HG02588 (cell line): Measurements from ENCODE around the gene CTBP2.
"Not testable (repeated sequence)": the region's sequence is repeated elsewhere in the genome, so short reads cannot be mapped to it uniquely, and the experiment has no call there.

ENCODE experiments used
- ATAC-seq: cut with Tn5 transposase; IDR thresholded peaks from one replicate; pipeline ENCODE4 v1.9.1; 2021; ENCODE audit warnings: mild to moderate bottlenecking, moderate library complexity; ENCODE audit not compliant: unreplicated experiment

The CTBP2 gene

GRCh38 chr10:125076121-125076825, 84.1 kb downstream of the CTBP2 start:
- ATAC-seq: no peak

- no peak for ATAC-seq
These were observed 86.4 kb downstream of the CTBP2 start for GRCh38 chr10:125073996-125074395.

- ATAC-seq: no peak
These were observed 87.6 kb downstream of the CTBP2 start for GRCh38 chr10:125072794-125073193.

- ATAC-seq: no peak
These were observed 89.4 kb downstream of the CTBP2 start for GRCh38 chr10:125071008-125071407.

GRCh38 chr10:125068406-125068805, 92.0 kb downstream of the CTBP2 start:
- no peak for ATAC-seq

GRCh38 chr10:125067764-125068163, 92.6 kb downstream of the CTBP2 start:
- ATAC-seq: no peak

GRCh38 chr10:125066764-125067450, 93.5 kb downstream of the CTBP2 start:
- no peak for ATAC-seq

- ATAC-seq: peak; percentile 90
These were observed 95.5 kb downstream of the CTBP2 start for GRCh38 chr10:125064681-125065492.

GRCh38 chr10:125063256-125063925, 97.0 kb downstream of the CTBP2 start:
- no peak for ATAC-seq

- ATAC-seq: no peak
These were observed 97.5 kb downstream of the CTBP2 start for GRCh38 chr10:125062914-125063230.

GRCh38 chr10:125062227-125062913, 98.0 kb downstream of the CTBP2 start:
- no peak for ATAC-seq

- ATAC-seq: no peak
These were observed 98.7 kb downstream of the CTBP2 start for GRCh38 chr10:125061557-125062226.

GRCh38 chr10:125060826-125061556, 99.4 kb downstream of the CTBP2 start:
- ATAC-seq: no peak

- no peak for ATAC-seq
These were observed 99.9 kb downstream of the CTBP2 start for GRCh38 chr10:125060482-125060825.

GRCh38 chr10:125060026-125060425, 100.3 kb downstream of the CTBP2 start:
- no peak for ATAC-seq

- not testable (repeated sequence) for ATAC-seq
These were observed 101.0 kb downstream of the CTBP2 start for GRCh38 chr10:125059348-125059747.

GRCh38 chr10:125057158-125058001, 103.0 kb downstream of the CTBP2 start:
- no peak for ATAC-seq
